GM21526 (cell line): ENCODE measurements around the gene TRIM15.
"Not testable (repeated sequence)": the region's sequence is repeated elsewhere in the genome, so short reads cannot be mapped to it uniquely, and the experiment has no call there.

Experiments
- ATAC-seq: cut with Tn5 transposase; IDR thresholded peaks from one replicate; pipeline ENCODE4 v1.9.1; 2021; ENCODE audit warnings: moderate library complexity; ENCODE audit not compliant: unreplicated experiment, low FRiP score

TRIM15 gene

DNA sequence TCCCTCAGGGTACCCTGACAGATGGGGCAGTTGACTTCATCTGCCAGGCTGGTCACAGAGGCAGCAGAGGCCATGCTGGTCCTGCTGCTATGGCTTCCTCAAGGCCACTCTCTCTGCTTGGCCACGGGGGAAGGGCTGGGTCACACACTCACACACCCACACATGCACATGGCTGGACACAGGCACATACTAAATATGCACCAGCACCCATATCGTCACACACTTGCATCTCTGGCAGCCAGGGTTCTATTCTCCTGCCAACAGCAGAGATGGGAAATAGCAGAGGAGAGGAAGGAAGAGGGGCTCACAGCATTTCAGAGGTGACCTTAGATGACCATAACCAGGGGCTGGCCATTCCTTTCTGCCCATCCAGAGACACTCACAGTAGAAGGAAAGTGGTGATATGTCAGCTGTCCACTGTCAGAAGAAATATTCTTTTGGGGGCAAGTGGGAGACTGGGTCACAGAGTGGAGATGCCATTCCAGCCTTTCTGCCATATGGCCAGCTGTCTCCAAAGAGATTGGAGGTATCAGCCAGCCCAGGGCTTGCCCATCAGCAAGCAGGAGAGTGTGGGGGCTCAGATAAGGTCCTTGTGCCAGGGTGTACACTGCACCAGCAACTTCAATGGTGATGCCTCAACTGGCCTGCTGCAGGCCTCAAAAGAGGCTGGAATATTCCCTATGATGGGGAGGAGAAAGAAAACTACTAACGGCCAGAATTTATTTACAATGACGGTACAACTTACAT lies 2.4 kb upstream of the TRIM15 start, which contains the start of gene TRIM10:
Gene TRIM10 (minus strand): TSS at position 427 of the 747 bp plus-strand sequence. CDS start 353 bp downstream, at position 74.
- no peak for ATAC-seq

GRCh38 chr6:30162265-30163089 lies 869 bp upstream of the TRIM15 start:
- ATAC-seq = no peak

GRCh38 chr6:30163918-30164654 lies 740 bp downstream of the TRIM15 start:
- no peak for ATAC-seq

GRCh38 chr6:30164714-30165113 lies 1.4 kb downstream of the TRIM15 start:
- ATAC-seq = no peak

GRCh38 chr6:30165238-30165637 lies 1.9 kb downstream of the TRIM15 start:
- ATAC-seq = not testable (repeated sequence)

- ATAC-seq = no peak
Observed at GRCh38 chr6:30167101-30167500, 3.8 kb downstream of the TRIM15 start.

DNA sequence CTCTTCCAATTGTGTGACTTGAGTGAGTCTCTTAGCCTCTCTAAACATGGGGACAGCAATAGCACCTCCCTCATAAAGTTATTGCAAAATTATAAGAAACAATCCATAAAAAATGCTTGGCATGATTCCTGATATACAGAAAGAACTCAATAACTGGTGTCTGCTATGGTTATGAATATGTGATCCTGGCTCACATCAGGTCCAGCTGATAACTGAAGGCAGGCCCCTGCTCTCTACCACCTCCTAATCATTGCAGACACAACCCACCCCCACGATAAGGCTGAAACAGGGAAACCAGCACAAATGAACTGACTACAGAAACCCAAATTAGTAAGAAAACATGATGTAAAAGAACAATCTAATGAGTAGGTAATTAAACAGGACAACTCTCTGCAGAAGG lies 5.4 kb downstream of the TRIM15 start:
- ATAC-seq = no peak

DNA sequence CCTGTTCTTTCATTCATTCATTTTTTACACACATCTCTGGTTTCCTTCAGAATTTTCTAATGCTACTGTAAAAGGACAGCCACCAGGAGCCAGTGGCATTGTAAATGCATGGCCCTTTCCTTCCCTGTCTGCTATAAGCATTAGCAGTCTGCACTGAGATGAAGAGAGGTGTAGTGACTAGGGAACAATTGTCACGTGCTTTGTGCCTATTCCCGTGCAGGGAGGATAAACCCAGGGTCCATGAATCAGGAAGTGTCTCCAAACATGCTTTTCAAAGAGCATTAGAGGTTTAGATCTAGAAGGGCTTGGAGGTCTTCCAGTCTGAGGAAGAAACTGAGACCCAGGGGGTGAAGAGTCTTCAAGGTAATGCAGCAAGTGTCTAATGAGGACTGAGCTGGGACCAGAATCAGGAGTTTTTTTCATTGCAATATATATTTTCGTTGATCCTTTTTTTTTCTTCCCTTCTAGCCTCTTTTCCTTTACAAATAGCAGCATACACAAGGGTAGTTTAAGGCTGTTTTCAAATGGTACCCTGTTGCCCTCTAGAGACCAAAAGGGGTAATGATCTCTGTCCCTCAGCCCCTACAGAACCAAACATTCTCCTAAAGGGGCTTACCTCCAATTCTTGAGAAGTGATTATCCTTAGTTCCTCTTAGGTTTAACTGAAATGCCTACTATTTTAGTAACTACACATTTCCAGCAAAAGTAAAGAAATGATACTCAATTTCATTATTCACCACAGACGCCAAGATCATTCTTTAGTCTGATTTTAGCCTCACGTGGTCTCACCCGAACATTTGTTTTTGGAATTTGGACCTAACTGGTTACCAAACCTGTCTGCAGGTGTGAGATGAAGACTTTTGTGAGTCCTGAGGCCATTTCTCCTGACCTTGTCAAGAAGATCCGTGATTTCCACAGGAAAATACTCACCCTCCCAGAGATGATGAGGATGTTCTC lies 6.6 kb downstream of the TRIM15 start:
- ATAC-seq = no peak

DNA sequence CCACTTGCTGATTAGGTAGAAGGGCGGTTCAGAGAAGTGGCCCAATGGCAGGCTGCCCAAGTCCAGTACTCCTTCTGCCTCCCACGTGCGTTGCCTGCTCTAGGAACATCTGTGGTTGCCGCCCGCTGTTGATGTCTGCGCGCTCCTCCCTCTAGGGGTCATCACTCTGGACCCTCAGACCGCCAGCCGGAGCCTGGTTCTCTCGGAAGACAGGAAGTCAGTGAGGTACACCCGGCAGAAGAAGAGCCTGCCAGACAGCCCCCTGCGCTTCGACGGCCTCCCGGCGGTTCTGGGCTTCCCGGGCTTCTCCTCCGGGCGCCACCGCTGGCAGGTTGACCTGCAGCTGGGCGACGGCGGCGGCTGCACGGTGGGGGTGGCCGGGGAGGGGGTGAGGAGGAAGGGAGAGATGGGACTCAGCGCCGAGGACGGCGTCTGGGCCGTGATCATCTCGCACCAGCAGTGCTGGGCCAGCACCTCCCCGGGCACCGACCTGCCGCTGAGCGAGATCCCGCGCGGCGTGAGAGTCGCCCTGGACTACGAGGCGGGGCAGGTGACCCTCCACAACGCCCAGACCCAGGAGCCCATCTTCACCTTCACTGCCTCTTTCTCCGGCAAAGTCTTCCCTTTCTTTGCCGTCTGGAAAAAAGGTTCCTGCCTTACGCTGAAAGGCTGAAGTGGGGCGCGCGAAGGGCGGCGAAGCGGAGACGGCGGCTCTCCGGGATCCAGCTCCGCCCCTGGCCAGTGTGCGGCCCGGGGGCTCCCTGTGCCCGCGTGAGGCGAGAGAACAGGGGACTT lies 8.5 kb downstream of the TRIM15 start:
- ATAC-seq = no peak

DNA sequence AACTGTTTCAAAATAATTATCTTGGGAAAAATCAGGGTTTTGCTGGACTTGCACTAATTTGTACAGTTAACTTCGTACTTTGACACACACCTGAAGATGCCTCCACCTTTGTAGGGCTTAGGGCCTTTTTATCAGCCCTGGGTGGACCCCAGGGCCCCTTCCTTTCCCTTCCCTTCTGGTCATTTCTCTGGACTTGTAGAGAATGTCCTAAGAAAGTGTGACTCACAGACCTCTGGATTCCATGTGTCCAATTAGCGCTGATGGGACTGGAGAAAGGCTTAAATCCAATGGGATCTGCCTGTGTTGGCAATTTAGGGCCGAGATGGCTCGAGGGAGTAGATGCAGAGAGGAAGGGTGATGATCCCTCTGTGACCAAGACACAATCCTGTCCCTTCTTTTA lies 9.3 kb downstream of the TRIM15 start:
- ATAC-seq = no peak

GRCh38 chr6:30175765-30176164 lies 12.4 kb downstream of the TRIM15 start:
- no peak for ATAC-seq

DNA sequence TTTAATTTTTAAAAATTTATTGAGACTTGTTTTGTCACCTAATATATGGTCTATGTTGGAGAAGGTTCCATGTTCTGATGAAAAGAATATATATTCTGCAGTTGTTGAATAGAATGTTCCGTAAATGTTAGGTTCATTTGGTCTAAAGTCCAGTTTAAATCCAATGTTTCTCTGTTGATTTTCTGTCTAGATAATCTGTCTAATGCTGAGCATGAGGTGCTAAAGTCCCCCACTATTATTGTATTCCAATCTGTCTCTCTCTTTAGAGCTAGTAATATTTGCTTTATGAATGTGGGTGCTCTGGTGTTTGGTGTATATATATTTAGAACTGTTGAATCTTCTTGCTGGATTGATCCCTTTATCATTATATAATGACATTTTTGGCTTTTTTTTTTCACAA lies 15.5 kb downstream of the TRIM15 start:
- no peak for ATAC-seq

DNA sequence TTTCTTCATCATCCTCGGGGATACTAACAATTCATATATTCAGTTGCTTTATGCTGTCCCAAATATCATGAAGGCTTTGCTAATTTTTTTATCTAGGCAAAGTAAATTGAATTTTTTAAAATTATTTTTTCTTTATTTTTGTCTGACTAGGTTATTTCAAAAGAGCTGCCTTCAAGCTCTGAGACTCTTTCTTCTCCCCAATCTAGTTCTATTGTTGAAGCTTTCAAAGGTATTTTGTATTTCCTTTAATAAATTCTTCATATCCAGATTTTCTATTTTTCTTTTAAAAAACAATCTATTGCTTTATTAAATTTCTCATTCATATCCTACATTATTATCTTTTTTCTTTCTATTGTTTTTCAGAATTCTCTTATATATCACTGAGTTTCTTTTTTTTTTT lies 16.8 kb downstream of the TRIM15 start:
- no peak for ATAC-seq

DNA sequence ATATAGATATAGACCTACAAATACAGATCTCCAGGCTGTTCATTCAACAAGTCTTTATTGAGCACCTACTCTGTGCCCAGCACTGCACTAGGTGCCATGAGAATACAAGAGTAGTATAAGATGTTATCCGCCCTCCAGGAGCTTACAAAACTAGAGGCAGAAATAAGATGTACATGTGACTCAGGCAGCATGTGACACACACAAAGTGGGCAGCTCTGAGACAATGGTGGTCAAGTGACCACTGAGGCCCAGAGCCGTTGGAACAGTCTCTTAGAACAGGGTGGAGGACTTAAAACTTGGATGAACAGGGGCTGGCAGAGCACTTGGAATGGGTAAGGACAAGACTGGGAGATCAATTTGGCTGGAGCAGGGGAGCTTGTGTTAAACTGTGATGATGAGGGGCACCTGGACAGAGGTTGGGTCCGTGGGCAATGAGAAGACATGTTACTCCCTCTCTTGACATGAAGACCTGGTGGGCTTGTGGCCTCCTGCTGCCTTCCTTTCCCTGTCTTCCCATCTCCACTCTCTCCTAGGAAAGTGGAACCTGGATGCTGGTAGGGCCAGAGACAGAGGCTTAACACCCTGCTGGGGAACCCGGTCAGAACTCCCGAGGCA lies 21.2 kb downstream of the TRIM15 start:
- ATAC-seq = no peak

DNA sequence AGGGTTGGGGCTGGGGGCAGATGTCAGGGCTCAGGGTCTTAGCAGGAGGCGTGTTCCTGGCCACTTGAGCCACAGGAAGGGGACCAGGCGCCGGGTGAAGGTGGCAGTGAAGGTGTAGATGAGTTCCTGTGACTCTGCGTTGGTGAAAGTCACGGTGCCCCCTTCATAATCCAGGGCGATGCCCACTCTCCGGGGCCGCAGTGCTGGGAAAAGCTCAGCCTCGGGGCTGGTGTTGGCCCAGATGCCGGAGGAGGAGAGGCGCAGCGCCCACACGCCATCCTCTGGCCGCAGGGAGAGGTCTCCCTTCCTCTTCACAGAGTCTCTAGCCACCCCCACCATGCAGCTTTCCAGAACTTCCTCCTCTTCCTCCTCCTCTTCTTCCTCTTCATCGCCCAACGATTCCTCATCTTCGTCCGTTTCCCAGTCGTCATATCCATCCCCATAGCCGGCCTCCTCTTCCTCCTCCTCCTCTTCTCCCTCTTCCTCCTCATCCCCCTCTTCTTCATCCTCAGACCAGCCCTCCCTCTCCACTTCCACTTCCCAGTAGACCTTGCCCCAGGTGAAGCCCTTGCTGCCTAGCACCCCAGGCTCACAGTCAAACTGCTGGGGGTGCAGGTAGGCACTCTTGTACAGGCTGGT lies 22.6 kb downstream of the TRIM15 start:
- ATAC-seq = no peak

GRCh38 chr6:30188541-30188940 lies 25.2 kb downstream of the TRIM15 start:
- ATAC-seq = no peak

GRCh38 chr6:30192076-30192475 lies 28.7 kb downstream of the TRIM15 start:
- ATAC-seq = no peak
